NT2/D1 (cell line): ENCODE data around the gene BMP2K.

Experiments
- YY1 ChIP-seq: IDR thresholded peaks from 2 replicates; pipeline ENCODE4 v1.6.1; 2011; ENCODE audit not compliant: insufficient read length, insufficient read depth
- ZNF274 ChIP-seq: IDR thresholded peaks from 2 replicates; pipeline ENCODE4 v1.6.1; 2011; ENCODE audit warnings: mild to moderate bottlenecking, low read depth, low read length

- no peak for TF ChIP-seq ZNF274
- TF ChIP-seq YY1 = no peak
These were observed at the start of gene BMP2K for GRCh38 chr4:78776079-78776728.
